ENCODE measurements around the gene VMP1. TPM values are rescaled to one million over a fixed set of nuclear protein-coding genes. Genes with fewer than 3 reads are reported as not detected.

Gene VMP1
- 106 and 135 TPM in 2 replicates for total RNA-seq

DNA sequence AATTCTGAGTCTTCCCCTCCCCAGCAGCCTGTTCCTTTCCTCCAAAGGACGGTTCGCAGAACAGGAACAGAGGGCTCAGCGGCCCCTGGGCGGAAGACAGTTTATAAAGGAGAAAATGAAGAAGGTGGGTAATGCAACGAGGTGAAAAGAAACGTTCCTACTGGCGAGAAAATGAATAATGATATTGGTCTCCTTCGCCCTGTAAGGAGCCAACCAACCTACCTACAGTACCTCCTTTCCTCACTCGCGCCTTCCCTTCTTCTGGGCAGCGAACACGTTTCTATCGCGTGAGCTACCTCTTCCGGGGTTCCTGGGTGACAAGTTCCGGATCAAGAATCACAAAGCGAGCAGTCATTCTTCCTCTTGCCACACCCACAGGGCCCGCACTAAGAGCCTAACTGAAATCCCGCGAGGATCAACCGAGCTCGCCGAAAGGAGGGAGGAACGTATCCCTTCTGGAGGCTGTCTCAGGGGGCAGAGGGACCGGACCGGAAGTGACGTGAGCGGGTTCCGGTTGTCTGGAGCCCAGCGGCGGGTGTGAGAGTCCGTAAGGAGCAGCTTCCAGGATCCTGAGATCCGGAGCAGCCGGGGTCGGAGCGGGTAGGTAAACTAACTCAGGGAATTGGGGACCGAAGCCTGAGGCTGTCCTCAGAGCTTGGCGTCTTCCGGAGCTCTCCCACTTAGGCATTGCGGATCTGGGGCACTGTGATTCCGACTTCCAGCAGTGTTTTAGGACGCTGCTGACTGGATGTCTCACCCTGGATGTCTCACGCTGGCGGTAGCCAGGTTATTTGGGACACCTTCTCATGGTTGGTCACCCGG is at the start of gene VMP1, which contains the start of gene PTRH2:
VMP1 (plus strand) TSS at position 506 of the 822 bp plus-strand sequence. CDS start 23,793 bp downstream, outside the sequence.
PTRH2 (minus strand) TSS at position 282 of the 822 bp plus-strand sequence. CDS start 9,452 bp downstream, outside the sequence.

Other genes starting within 250 kb of the VMP1 start
- gene DHX40, start 142.0 kb upstream of the VMP1 start, total RNA-seq: 26.8 and 27.4 TPM in 2 replicates
- gene CLTC, start 87.8 kb upstream of the VMP1 start, total RNA-seq: 200 and 230 TPM in 2 replicates
- gene PTRH2, start 224 bp upstream of the VMP1 start, total RNA-seq: 34.6 and 39.3 TPM in 2 replicates
- 6.1 TPM in 2 replicates for gene TUBD1, start 185.3 kb downstream of the VMP1 start, total RNA-seq
- gene RPS6KB1, start 185.5 kb downstream of the VMP1 start, total RNA-seq: 26.8 and 39.2 TPM in 2 replicates

Data from bronchus fibroblast of lung (primary cell).